ENCODE results near the gene LUZP4.
"Not testable (repeated sequence)": the region's sequence is repeated elsewhere in the genome, so short reads cannot be mapped to it uniquely, and the experiment has no call there.

The LUZP4 gene

DNA sequence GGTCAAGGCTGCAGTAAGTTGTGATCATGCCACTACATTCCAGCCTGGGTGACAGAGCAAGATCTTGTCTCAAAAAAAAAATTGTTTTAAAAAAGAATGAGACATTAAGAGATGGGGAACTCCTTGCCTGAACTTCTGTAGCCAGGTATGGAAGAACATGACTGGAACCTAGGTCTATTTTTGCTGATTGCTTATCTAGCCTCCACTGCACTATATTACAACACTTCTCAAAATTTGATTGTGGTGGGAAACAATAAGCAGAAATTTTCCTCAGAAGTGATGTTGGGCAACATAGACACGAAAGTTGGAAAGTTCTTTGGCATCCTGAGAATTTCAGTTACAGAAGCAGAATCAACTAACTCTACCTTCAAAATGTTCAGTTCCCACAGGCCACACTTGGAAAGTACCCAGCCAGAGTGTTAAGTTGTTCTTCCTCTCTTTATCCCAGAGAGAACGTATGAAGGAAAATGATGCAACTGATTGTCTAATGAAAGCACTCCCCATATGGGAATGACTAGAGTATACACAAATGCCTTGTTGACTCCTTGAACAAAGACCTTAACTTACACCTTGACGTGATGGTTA lies 50.0 kb downstream of the LUZP4 start:
- no peak for DNase-seq

GRCh38 chrX:115341421-115341820 lies 51.9 kb downstream of the LUZP4 start:
- no peak for DNase-seq

DNA sequence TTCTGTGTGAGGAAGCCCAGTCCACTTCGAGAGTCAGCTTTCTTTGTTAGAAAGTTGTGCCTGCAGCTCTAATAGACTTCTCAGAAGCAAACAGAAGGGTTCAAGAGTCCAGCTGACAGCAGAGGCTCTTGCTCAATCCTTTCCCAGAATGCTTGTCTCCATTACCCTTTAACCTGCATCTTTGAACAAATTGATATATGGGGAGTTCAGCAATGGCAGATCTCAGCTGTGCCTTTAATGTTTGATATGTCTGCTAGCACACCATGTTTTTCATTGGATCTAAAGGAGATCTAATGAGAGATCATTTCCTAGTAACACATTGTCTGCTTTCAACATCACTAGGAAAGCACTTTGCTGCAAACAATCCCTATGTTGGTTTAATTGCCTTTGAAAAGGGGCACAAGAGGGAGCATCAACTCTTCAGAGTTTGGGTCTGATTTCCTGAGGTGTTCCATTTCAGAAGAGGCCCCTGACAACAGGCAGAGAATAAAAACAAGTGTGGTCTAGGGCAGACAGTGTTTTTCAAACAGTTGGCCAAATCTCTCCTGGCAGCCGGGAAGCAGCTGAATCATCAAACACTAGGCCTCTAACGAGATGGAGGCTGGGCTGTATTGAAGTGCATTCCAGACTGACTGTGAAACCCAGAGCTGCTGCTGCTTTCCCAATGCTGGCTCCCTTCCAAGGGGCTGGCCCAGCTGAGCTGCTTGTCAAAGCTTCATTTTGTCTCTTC lies 55.5 kb downstream of the LUZP4 start:
- DNase-seq, result no peak

DNA sequence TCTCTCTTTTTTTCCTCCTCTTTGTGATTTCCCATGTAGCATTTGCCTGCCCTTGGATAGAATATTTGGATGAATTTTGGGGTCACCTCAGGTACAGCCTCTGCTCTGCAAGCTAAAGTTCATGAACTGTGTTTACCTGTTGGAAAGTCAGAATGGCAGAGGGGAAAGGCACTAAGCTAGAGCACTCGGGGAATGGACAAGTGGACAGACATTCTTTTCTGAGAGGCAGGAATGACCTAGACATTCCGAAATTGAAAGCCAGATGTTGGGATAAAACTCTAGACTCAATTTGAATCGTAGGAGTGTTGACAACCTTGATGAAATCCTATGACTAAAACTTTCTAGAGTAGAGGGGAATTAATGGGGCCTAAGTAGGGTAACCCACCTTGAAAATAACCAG lies 56.1 kb downstream of the LUZP4 start:
- DNase-seq, result no peak

DNA sequence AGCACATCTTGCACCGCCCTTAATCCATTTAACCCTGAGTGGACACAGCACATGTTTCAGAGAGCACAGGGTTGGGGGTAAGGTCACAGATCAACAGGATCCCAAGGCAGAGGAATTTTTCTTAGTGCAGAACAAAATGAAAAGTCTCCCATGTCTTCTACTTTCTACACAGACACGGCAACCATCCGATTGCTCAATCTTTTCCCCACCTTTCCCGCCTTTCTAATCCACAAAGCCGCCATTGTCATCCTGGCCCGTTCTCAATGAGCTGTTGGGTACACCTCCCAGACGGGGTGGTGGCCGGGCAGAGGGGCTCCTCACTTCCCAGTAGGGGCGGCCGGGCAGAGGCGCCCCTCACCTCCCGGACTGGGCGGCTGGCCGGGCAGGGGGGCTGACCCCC lies 57.2 kb downstream of the LUZP4 start:
- not testable (repeated sequence) for DNase-seq

DNA sequence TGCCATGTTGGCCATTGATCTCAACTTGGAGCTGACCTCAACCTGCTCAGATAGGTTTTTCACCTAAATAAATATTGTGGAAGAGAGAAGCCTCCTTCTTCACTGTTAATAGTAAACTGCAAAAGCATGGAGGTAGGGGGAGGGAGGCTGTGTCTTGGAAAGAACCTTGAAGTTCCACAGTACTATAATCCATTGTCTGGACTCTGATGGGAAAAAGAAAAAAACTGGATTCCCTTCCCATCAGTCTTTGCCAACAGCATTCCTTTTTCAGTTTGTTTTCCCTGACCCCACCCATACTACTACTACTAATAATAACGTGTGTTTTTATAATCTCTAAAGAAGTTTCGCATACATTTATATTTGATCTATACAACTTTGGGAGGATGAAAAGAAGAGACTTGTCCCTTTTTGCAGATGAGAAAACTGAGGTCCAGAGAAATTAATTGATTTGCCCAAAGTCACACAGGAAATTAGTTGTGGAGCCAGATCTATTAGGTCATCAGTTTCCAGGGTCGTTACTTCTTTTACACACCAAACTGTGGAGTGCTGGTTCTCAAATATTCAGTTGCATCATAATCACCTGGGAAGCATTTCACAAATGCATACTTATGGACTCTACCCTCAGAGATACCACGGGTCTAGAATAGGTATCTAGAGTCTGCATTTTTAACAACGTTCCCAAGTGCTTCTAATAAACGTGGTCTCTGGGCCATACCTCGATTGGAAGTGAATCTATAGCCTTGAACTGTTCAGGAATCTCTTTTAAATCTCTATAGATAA lies 59.1 kb downstream of the LUZP4 start:
- DNase-seq, result no peak

DNA sequence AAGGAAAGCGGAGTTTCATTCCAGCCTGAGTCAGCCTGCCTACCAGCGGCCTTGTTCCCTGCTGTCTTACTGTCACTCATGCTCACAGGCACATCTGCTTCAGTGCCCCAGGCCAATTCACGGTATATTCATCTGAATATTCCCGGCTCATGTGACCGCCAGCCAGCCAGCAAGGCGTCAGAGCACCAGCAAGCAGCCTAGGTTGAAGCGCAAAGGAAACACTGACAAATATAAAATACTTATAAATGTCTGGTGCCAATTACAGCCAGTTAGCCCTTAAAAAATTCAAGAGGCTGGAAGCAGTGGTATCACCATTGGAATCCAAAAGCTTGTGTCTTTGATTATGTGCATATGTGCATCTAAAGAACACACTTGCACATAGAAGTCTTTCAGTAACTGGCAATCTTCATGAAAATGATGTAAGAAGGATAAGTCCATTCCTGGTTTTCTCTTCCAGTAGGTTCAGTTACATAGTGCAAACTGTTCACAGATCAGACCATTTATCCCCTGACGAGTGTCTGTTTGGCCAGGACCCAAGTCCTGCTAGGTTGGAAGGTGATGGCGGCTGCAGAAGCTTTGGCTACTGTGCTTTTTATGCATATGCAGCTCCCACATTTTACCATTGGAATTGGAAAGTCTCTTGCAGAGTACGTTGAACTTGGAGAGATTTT lies 61.3 kb downstream of the LUZP4 start:
- DNase-seq, result no peak

DNA sequence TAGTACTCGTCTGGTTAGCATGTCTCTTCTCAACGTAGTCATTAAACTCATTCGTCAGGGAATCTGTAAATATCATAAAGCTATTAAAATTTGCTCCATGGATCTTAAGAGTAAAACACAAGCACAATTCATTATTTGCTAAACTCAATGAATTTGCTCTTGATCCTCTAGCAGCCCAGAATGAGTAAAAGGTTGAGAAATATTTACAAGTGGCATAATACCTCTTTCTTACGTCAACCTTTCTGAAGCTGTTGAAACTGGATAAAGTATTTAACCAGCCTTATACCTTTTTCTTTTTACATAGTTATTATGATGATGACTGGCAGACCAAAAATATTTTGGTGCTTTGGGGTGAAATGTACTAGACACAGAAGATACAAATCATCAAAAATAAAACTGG lies 66.9 kb downstream of the LUZP4 start:
- no peak for DNase-seq

Measured in SIG-M5 (cell line).